ENCODE data around the gene OR2T5. TPM values are rescaled to one million over a fixed set of nuclear protein-coding genes. Genes with fewer than 3 reads are reported as not detected.
"Not testable (repeated sequence)": the region's sequence is repeated elsewhere in the genome, so short reads cannot be mapped to it uniquely, and the experiment has no call there.

Gene OR2T5, protein sequence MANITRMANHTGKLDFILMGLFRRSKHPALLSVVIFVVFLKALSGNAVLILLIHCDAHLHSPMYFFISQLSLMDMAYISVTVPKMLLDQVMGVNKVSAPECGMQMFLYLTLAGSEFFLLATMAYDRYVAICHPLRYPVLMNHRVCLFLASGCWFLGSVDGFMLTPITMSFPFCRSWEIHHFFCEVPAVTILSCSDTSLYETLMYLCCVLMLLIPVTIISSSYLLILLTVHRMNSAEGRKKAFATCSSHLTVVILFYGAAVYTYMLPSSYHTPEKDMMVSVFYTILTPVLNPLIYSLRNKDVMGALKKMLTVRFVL
- not detected for total RNA-seq (2021; ENCODE audit: unreplicated experiment)
- polyA plus RNA-seq (2012), result not detected in 2 replicates
- not detected for Bru-seq, nascent RNA
- not detected for BruChase-seq, experiment 1, labeled RNA remaining after a 6-hour chase
- not detected for BruChase-seq, experiment 2, labeled RNA remaining after a 2-hour chase
- long read RNA-seq, result 0 reads

DNA sequence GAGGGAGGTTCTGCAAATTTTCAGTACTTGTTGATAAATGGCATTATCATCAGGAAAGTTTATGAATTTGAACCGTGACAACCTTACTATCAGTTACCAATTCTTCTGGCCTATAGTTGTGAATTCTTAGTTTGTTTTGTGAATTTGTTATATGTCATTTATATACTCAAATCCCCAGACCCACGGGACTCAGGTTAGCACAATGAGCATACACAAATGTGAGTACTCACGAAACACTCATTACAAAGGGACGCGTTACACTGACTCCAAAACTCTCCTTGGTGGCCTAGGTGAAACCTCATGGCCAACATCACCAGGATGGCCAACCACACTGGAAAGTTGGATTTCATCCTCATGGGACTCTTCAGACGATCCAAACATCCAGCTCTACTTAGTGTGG lies at the start of gene OR2T5:
TSS of gene OR2T5 (plus strand) at position 301 of the 400 bp plus-strand sequence. CDS start at position 301, 0 bp downstream.
- ATAC-seq; H2AFZ ChIP-seq (ENCODE audit: low read depth, low read length, poor library complexity, severe bottlenecking); CTCF ChIA-PET; intact Hi-C loops (cut with micrococcal nuclease); H3K4me2 ChIP-seq (ENCODE audit: low read length); H3K4me1 ChIP-seq (ENCODE audit: control insufficient read depth in 1 of 2, insufficient read depth in 2 of 2, low read length in 2 of 2); H3K36me3 ChIP-seq (ENCODE audit: control insufficient read depth in 1 of 2, insufficient read depth in 2 of 2, low read length in 2 of 2); H3K27me3 ChIP-seq (ENCODE audit: insufficient read depth, low read length); H3K4me3 ChIP-seq (replicated peaks in 1 of 2; ENCODE audit: low read depth in 1 of 2, low read length in 2 of 2); RAD21 ChIA-PET (ENCODE audit: low non-redundant PET in 1 of 2, low total read pairs in 2 of 2, uncharacterized antibody in 2 of 2, unreplicated experiment in 2 of 2); H3K9me2 ChIP-seq (ENCODE audit: insufficient read depth); H3K79me2 ChIP-seq (ENCODE audit: insufficient read depth, low read length); BruUV-seq (replicated peaks); H3K9me3 ChIP-seq (ENCODE audit: control insufficient read depth in 1 of 2, insufficient read depth in 1 of 2, low read depth in 1 of 2, low read length in 2 of 2); DNase-seq (ENCODE audit: low read depth, low spot score); POLR2A ChIA-PET; H3K9ac ChIP-seq (ENCODE audit: low read length); H4K20me1 ChIP-seq (ENCODE audit: insufficient read depth); H3K27ac ChIP-seq (ENCODE audit: low read depth, low read length): not testable (repeated sequence)

DNA sequence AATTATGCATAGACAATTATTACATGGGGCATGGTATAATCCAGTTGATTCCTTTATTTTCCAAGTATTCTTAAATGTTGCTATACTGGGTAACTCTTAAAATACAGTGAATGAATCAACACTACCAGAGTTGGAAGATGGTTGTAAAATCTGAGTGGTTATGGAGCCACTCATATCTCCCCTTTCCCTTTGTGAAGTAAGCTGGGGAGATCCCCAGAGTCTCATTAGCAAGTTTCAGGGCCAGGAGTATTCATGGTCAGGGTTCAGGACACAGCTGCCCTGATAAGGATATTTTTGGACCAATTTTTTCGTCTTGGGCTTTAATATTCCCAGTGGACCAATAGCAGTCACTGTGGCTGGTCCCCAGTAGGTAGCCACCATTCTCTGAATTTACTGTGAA lies 49.7 kb upstream of the OR2T5 start:
- H3K9ac ChIP-seq (ENCODE audit: low read length); H3K27me3 ChIP-seq (ENCODE audit: insufficient read depth, low read length); H4K20me1 ChIP-seq (ENCODE audit: insufficient read depth); H3K9me3 ChIP-seq (ENCODE audit: control insufficient read depth in 1 of 2, insufficient read depth in 1 of 2, low read depth in 1 of 2, low read length in 2 of 2); H3K4me2 ChIP-seq (ENCODE audit: low read length); intact Hi-C loops (cut with micrococcal nuclease); POLR2A ChIA-PET; RAD21 ChIA-PET (ENCODE audit: low non-redundant PET in 1 of 2, low total read pairs in 2 of 2, uncharacterized antibody in 2 of 2, unreplicated experiment in 2 of 2); DNase-seq (ENCODE audit: low read depth, low spot score); H2AFZ ChIP-seq (ENCODE audit: low read depth, low read length, poor library complexity, severe bottlenecking); H3K36me3 ChIP-seq (ENCODE audit: control insufficient read depth in 1 of 2, insufficient read depth in 2 of 2, low read length in 2 of 2); H3K4me1 ChIP-seq (ENCODE audit: control insufficient read depth in 1 of 2, insufficient read depth in 2 of 2, low read length in 2 of 2); BruUV-seq (replicated peaks); ATAC-seq; H3K79me2 ChIP-seq (ENCODE audit: insufficient read depth, low read length); CTCF ChIA-PET; H3K4me3 ChIP-seq (replicated peaks in 1 of 2; ENCODE audit: low read depth in 1 of 2, low read length in 2 of 2); H3K9me2 ChIP-seq (ENCODE audit: insufficient read depth); H3K27ac ChIP-seq (ENCODE audit: low read depth, low read length): not testable (repeated sequence)

DNA sequence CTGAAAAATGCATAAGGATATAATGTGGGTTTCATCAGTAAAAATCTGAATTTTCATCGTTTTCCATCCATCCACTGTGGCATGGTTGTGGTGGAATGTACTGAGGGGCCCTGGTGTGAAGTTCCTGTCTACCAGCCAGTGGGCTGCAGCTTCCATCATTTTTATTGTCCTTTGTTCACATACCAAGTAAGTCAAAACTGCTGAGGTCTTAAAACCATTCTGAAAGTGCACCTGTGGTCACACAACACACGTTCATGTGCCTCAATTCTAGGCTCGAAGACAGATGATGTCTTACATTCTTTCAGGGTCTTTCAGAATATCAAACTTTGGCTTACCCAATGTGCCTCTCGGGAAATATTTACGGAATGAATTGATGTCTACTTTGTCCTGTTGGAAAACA lies 49.1 kb upstream of the OR2T5 start:
- ATAC-seq; H3K9me3 ChIP-seq (ENCODE audit: control insufficient read depth in 1 of 2, insufficient read depth in 1 of 2, low read depth in 1 of 2, low read length in 2 of 2); H3K4me3 ChIP-seq (replicated peaks in 1 of 2; ENCODE audit: low read depth in 1 of 2, low read length in 2 of 2); intact Hi-C loops (cut with micrococcal nuclease); DNase-seq (ENCODE audit: low read depth, low spot score); H3K9me2 ChIP-seq (ENCODE audit: insufficient read depth); H3K27me3 ChIP-seq (ENCODE audit: insufficient read depth, low read length); POLR2A ChIA-PET; H3K36me3 ChIP-seq (ENCODE audit: control insufficient read depth in 1 of 2, insufficient read depth in 2 of 2, low read length in 2 of 2); H4K20me1 ChIP-seq (ENCODE audit: insufficient read depth); BruUV-seq (replicated peaks); RAD21 ChIA-PET (ENCODE audit: low non-redundant PET in 1 of 2, low total read pairs in 2 of 2, uncharacterized antibody in 2 of 2, unreplicated experiment in 2 of 2); H3K9ac ChIP-seq (ENCODE audit: low read length); H2AFZ ChIP-seq (ENCODE audit: low read depth, low read length, poor library complexity, severe bottlenecking); CTCF ChIA-PET; H3K27ac ChIP-seq (ENCODE audit: low read depth, low read length); H3K4me1 ChIP-seq (ENCODE audit: control insufficient read depth in 1 of 2, insufficient read depth in 2 of 2, low read length in 2 of 2); H3K79me2 ChIP-seq (ENCODE audit: insufficient read depth, low read length); H3K4me2 ChIP-seq (ENCODE audit: low read length): not testable (repeated sequence)

DNA sequence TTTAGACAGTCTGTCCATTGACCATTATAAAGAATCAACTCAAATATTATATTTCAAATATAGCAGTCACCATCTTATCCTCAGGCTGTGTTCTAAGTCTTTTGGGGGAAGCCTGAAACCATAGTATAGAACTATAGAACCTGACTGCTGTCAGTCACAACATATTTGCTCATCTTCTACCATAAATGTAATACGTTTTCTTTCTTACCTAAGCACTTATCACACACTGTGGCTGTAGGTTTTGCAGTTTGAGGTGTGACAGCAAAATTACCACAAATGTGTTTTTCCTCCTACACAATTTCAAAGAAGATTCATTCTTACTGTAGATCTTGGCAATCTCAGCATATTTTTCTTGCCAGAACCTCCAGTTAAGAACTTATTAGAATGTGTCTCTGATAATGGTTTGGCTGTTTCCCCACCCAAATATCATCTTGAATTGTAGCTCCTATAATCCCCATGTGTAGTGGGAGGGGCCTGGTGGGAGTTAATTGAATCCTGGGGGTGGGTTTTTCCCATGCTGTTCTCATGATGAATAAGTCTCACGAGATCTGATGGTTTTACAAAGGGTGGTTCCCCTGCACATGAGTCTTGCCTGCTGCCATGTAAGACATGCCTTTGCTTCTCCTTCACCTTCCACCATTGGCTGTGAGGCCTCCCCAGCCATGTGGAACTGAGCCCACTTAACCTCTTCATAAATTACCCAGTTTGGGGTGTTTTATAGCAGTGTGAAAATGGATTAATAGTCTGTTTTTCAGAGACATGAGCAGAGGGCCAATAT lies 45.7 kb upstream of the OR2T5 start:
- H3K27ac ChIP-seq (ENCODE audit: low read depth, low read length); intact Hi-C loops (cut with micrococcal nuclease); CTCF ChIA-PET; H3K27me3 ChIP-seq (ENCODE audit: insufficient read depth, low read length); H3K4me1 ChIP-seq (ENCODE audit: control insufficient read depth in 1 of 2, insufficient read depth in 2 of 2, low read length in 2 of 2); DNase-seq (ENCODE audit: low read depth, low spot score); H4K20me1 ChIP-seq (ENCODE audit: insufficient read depth); ATAC-seq; RAD21 ChIA-PET (ENCODE audit: low non-redundant PET in 1 of 2, low total read pairs in 2 of 2, uncharacterized antibody in 2 of 2, unreplicated experiment in 2 of 2); H3K4me3 ChIP-seq (replicated peaks in 1 of 2; ENCODE audit: low read depth in 1 of 2, low read length in 2 of 2); H3K9me3 ChIP-seq (ENCODE audit: control insufficient read depth in 1 of 2, insufficient read depth in 1 of 2, low read depth in 1 of 2, low read length in 2 of 2); H3K9ac ChIP-seq (ENCODE audit: low read length); H2AFZ ChIP-seq (ENCODE audit: low read depth, low read length, poor library complexity, severe bottlenecking); H3K79me2 ChIP-seq (ENCODE audit: insufficient read depth, low read length); POLR2A ChIA-PET; H3K36me3 ChIP-seq (ENCODE audit: control insufficient read depth in 1 of 2, insufficient read depth in 2 of 2, low read length in 2 of 2); H3K9me2 ChIP-seq (ENCODE audit: insufficient read depth); H3K4me2 ChIP-seq (ENCODE audit: low read length); BruUV-seq (replicated peaks): not testable (repeated sequence)

Measured in HCT116 (cell line).